GM12872 (cell line): ENCODE data around the gene ABHD14A.

Experiments used
- TF ChIP-seq, protein P1 (sequence below): IDR thresholded peaks from 3 replicates; pipeline ENCODE4 v1.5.1; 2011; ENCODE audit warnings: low read depth, mild to moderate bottlenecking, low read length, moderate library complexity; ENCODE audit not compliant: insufficient read depth

ABHD14A gene

DNA sequence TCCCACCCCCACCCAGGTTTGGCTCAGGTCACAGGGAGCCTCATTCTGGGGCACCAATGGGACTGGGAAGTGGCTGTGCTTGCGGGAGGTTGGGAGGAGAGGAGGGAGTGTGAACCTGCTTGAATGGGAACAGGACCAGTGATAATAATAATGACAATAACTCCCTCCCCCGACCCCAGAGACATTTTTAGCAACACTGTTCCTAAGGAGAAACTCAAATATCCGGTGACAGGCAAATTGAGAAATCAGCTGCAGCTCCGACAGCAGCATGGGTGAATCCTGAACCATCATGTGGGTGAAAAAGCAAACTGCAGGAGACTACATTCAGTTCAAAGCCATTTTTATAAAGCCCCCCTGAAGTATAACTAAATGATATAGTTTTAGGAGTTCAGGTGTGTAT is 32.4 kb downstream of the ABHD14A start:
- TF ChIP-seq, protein P1, sequence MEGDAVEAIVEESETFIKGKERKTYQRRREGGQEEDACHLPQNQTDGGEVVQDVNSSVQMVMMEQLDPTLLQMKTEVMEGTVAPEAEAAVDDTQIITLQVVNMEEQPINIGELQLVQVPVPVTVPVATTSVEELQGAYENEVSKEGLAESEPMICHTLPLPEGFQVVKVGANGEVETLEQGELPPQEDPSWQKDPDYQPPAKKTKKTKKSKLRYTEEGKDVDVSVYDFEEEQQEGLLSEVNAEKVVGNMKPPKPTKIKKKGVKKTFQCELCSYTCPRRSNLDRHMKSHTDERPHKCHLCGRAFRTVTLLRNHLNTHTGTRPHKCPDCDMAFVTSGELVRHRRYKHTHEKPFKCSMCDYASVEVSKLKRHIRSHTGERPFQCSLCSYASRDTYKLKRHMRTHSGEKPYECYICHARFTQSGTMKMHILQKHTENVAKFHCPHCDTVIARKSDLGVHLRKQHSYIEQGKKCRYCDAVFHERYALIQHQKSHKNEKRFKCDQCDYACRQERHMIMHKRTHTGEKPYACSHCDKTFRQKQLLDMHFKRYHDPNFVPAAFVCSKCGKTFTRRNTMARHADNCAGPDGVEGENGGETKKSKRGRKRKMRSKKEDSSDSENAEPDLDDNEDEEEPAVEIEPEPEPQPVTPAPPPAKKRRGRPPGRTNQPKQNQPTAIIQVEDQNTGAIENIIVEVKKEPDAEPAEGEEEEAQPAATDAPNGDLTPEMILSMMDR: no peak

DNA sequence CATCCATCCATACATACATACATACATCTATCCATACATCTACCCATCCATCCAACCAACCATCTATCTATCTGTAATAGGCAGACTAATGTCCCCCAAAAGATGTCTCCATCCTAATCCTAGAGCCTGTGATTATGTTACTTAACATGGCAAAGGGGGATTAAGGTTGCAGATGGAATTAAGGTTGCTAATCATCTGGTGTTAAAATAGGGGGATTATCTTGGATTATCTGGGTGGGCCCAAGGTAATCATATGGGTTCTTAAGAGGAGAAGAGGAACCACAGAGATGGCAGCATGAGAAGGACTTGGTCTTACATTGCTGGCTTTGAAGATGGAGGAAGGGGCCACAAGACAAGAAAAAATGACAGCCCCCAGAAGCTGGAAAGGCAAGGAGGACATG is 35.6 kb downstream of the ABHD14A start:
- TF ChIP-seq, protein P1: no peak

DNA sequence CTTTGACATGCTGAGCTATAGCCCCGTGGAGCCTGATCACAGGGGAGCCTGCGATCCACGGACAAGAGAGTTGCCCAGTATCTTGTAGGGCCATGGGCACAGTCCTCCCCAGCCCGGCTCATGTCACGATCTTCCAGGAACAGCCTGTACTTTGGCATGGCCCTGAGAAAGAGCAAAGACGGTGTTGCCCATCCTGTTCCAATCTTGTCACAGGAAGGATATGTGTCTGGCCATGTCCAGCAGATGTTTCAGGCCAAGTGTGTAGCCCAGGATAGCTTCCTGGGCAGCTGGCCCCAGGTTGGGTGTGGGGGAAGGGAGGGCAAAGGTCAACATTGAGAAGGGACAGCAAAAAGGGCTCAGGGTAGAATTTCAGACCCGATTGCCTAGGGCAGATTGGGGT is 37.8 kb downstream of the ABHD14A start:
- TF ChIP-seq, protein P1: no peak

DNA sequence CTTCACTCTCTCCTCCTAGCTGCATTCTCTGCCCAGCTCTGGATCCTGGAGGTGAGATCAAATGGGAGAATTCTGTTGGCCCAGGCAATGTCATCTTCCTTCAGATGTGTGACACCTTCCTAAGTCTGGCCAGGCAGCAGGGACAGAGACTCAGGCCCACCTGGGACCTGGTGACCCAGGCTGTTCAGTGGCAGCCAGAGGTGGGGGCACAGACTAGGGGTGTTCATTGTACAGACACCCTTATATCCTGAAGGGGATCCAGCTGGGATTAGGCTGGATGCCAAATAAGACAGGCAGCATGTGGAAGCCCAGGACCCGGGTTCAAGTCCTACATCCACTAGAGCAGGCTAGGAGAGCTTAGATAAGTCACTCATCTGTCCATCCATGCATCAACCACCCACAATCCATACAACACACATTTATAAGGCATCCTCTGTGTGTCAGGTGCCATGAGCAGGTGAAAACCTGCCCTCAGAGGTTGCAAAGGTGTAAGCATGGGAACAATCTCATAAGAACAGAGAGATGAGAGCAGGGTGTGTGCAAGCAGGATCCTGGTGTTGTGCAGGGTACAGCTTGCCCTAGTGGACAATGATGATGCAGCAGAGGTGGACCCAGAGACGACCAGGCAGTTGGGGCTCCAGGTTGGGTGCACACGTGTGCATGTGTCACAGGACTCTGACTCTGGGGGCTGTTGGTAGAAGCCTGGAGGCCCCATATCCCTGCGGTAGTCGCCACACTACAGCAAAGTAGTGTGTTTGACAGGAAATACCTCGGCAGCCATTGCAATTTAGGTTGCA is 39.1 kb downstream of the ABHD14A start:
- TF ChIP-seq, protein P1: no peak

GRCh38 chr3:52014613-52015012 is 39.7 kb downstream of the ABHD14A start:
- TF ChIP-seq, protein P1: peak; percentile 44; the same call in 1 of the 3 replicates

DNA sequence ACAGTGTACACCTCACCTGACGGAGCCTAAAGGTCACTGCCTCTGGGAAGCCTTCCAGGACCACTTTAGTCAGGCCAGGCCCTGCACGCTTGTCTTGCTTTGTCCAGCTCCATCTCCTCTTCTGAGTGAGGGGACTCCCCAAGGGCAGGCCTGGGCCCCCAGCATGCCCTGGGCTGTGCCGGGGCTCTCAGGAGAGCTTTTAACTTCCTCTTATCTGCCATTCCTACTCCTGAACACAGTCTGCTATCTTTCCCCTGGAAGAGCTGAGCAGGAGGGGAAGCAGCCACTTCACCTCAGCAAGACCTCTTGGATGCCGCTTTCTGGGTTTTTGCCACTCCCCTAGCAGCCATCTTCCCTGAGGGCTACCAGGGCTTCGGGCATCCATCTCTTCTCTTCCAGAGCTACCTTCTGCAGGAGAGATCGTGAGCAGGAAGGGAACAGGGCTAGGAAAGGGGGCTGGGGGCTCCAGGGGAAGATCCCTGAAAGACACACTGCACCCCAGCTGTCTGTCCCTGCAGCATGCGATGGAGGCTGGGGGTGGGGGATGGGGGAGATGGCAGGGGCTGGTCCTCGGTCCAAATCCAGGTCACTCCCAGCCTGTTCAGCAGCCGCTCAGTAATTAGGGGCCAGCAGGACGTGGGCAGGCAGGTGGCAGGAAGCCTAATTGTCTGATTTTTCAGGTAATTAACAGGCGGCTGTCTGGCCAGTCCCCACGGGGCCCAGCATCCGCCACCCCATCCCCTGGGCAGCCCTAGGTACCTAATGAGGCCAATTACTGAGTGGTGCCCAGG is 40.8 kb downstream of the ABHD14A start:
- TF ChIP-seq, protein P1: no peak

GRCh38 chr3:52017586-52017985 is 42.7 kb downstream of the ABHD14A start:
- TF ChIP-seq, protein P1: no peak
